Erythroblast (primary cell): ENCODE results near the gene NTM.

Experiments used
- GATA1 ChIP-seq: IDR thresholded peaks from 2 replicates; pipeline ENCODE4 v1.6.1; 2011; ENCODE audit warnings: low read depth, mild to moderate bottlenecking, control low read depth, low read length, moderate library complexity
- POLR2A ChIP-seq: IDR thresholded peaks from 2 replicates; pipeline ENCODE4 v1.6.1; 2011; ENCODE audit warnings: mild to moderate bottlenecking, low read length

GRCh38 chr11:131924457-131925201 is 554.2 kb downstream of the NTM start:
- TF ChIP-seq POLR2A (no peak), GATA1 (no peak)
